GM12874 (cell line): ENCODE results near the gene GDPD3.

Experiments
- CTCF ChIP-seq: IDR thresholded peaks from 2 replicates; pipeline ENCODE4 v1.5.1; 2011; ENCODE audit warnings: low read depth, mild to moderate bottlenecking, control low read depth, low read length, moderate library complexity; ENCODE audit not compliant: insufficient read depth

GDPD3 gene

GRCh38 chr16:30121741-30122571 lies 8.6 kb upstream of the GDPD3 start:
- no peak for TF ChIP-seq CTCF

GRCh38 chr16:30120340-30121105 lies 7.2 kb upstream of the GDPD3 start:
- TF ChIP-seq CTCF, result no peak

GRCh38 chr16:30119428-30119827 lies 6.1 kb upstream of the GDPD3 start:
- no peak for TF ChIP-seq CTCF

DNA sequence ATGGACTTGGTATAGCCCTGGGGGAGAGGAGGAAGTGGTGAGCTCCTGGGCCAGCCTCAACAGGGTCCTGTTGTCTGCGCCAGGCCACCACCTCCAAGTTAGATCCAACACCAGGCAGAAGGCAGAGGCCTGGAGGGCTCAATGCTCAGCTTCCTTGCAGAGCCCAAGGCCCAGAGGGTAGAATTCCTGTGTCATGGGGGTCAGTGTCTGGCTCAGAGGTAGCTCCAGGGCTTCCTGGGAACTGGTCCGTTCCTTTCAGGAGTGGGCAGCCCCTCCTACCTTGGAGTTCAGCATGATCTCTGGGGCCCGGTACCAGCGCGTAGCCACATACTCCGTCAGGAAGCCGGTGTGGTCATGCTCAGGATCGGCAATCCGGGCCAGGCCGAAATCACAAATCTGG lies 4.4 kb upstream of the GDPD3 start:
- no peak for TF ChIP-seq CTCF

- no peak for TF ChIP-seq CTCF
Observed at GRCh38 chr16:30116291-30117207, 3.2 kb upstream of the GDPD3 start.

DNA sequence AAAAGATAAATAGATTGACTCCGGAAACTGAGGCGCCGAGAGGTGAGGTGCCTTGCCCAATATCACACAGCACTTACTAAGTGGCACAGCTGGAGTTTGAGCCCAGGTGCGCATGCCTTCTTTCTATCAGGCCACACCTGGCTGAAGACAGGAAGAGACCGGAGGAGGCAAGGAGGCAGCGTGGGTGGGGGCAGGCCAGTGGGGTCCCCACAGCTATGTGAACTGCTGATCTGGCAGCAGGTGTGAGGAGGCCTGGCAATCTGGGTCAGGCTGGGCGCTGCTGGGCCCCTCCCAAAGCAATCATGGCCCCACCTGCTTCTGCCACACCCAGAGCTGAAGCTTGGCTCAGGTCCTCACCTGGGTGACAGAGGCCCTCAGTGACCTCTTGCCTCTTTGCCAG lies 1.9 kb upstream of the GDPD3 start:
- TF ChIP-seq CTCF, result no peak

- no peak for TF ChIP-seq CTCF
Observed at GRCh38 chr16:30114411-30114810, 1.1 kb upstream of the GDPD3 start.
